Ovary (tissue), 3 donors: ENCODE results near the gene IP6K3.

Experiments
- POLR2A ChIP-seq: fragments of 450-650 bp; IDR thresholded peaks from one replicate; pipeline ENCODE4 v1.6.1; 2017; ENCODE audit warnings: antibody characterized with exemption, mild to moderate bottlenecking, moderate library complexity
- TF ChIP-seq, protein P1 (sequence below), 3 donors: fragments of 450-650 bp in 2 of 3; fragments of 200-600 bp in 1 of 3; IDR thresholded peaks; one replicate each; pipeline versions ENCODE4 v1.5.1 to v1.8.0; 2016 to 2022; ENCODE audit warnings: antibody characterized with exemption in 3 of 3, mild to moderate bottlenecking in 1 of 3
- donor health status: DM: no; HTN: no; CAD: no.

DNA sequence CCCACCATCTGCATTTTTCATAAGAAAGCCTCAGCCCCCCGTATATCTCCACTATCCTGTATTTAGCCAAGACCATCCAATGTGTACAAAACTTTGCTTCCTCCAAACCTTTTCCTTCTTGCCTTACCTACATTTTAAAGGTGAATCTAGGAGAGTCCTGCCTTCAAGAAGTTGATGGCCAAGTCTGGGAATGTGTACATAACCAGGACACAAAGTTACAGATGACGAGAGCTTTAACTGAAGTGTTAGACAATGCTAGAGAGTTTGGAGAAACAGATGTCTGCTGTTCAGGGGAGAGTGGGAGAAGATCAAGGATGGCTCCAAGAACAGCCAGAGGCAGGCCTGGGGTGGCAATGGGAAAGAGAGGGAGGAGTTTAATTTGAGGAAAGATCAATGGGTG lies 32.9 kb downstream of the IP6K3 start:
- TF ChIP-seq, protein P1, sequence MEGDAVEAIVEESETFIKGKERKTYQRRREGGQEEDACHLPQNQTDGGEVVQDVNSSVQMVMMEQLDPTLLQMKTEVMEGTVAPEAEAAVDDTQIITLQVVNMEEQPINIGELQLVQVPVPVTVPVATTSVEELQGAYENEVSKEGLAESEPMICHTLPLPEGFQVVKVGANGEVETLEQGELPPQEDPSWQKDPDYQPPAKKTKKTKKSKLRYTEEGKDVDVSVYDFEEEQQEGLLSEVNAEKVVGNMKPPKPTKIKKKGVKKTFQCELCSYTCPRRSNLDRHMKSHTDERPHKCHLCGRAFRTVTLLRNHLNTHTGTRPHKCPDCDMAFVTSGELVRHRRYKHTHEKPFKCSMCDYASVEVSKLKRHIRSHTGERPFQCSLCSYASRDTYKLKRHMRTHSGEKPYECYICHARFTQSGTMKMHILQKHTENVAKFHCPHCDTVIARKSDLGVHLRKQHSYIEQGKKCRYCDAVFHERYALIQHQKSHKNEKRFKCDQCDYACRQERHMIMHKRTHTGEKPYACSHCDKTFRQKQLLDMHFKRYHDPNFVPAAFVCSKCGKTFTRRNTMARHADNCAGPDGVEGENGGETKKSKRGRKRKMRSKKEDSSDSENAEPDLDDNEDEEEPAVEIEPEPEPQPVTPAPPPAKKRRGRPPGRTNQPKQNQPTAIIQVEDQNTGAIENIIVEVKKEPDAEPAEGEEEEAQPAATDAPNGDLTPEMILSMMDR (IDR thresholded peaks at IDR 0.05), result no peak
- no peak for TF ChIP-seq POLR2A
